ENCODE results near the gene TBX15. TPM values are rescaled to one million over a fixed set of nuclear protein-coding genes. Genes with fewer than 3 reads are reported as not detected.

Gene TBX15
- total and polyA plus RNA-seq, 4 experiments from 2014 or later, result 0.05 TPM; not detected in 3

- Histone ChIP-seq H3K27me3 (ENCODE audit: insufficient read depth, low read length) (no peaks in the 10 kb centered on the region), H3K4me3 (ENCODE audit: low read length in 2 of 2) (no peak overlapping the region), H3K36me3 (ENCODE audit: insufficient read depth, low read length) (no peaks in the 10 kb centered on the region), H3K27ac (ENCODE audit: low read depth, low read length) (no peak overlapping the region), H3K4me1 (ENCODE audit: insufficient read depth, low read length) (no peaks in the 10 kb centered on the region), H3K9me3 (ENCODE audit: control insufficient read depth in 1 of 2, low read length in 2 of 2) (no peaks in the 10 kb centered on the region)
- Mint-ChIP-seq H3K9me3 (peaks cover 0 to 10% (median under 1%) of the 10 kb centered on the region in 8 donors), H3K27ac (no peak overlapping the region), H3K4me1 (no peaks in the 10 kb centered on the region), H3K4me3 (no peak overlapping the region), H3K27me3 (peaks cover 0 to 1% of the 10 kb centered on the region in 2 donors), H3K36me3 (no peaks in the 10 kb centered on the region)
- ChIA-PET CTCF (ENCODE audit: partially characterized antibody) (no interaction called here), POLR2A (ENCODE audit: partially characterized antibody) (no interaction called here)
- no peak for DNase-seq
- intact Hi-C loops (cut with micrococcal nuclease), result no loop called here
Observed at GRCh38 chr1:118945489-118945888, 42.7 kb downstream of the TBX15 start.

DNA sequence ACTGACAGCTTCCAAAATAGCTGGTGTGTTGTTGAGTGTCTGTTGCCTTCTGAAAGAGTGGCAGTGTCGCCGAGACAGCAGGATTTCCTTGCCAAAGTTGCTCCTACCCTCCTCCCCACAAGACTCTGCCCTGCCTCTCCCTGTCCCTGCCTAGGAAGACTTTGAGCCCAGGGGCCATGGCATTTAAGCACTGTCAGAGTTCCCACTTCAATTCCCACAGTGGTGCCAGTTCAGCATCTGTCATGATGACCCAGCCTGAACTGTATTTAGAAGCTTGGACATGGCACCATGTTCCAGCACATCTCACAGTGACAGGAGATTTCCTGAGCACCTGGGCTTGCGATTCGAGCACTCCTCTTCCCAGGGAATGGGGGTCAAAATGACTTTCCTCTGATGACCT lies 43.6 kb downstream of the TBX15 start:
- Mint-ChIP-seq H3K36me3 (no peaks in the 10 kb centered on the region), H3K4me1 (no peaks in the 10 kb centered on the region), H3K9me3 (peaks cover 0 to 10% (median under 1%) of the 10 kb centered on the region in 8 donors), H3K27ac (no peak overlapping the region), H3K27me3 (peaks cover 0 to 1% of the 10 kb centered on the region in 2 donors), H3K4me3 (no peak overlapping the region)
- H3K4me1 ChIP-seq (ENCODE audit: insufficient read depth, low read length), result no peaks in the 10 kb centered on the region
- intact Hi-C loops (cut with micrococcal nuclease), result no loop called here
- H3K27me3 ChIP-seq (ENCODE audit: insufficient read depth, low read length), result no peaks in the 10 kb centered on the region
- no peak overlapping the region for H3K27ac ChIP-seq (ENCODE audit: low read depth, low read length)
- ChIA-PET POLR2A (ENCODE audit: partially characterized antibody) (no interaction called here), CTCF (ENCODE audit: partially characterized antibody) (no interaction called here)
- H3K9me3 ChIP-seq (ENCODE audit: control insufficient read depth in 1 of 2, low read length in 2 of 2), result no peaks in the 10 kb centered on the region
- no peak for DNase-seq
- no peaks in the 10 kb centered on the region for H3K36me3 ChIP-seq (ENCODE audit: insufficient read depth, low read length)
- no peak overlapping the region for H3K4me3 ChIP-seq (ENCODE audit: low read length in 2 of 2)

DNA sequence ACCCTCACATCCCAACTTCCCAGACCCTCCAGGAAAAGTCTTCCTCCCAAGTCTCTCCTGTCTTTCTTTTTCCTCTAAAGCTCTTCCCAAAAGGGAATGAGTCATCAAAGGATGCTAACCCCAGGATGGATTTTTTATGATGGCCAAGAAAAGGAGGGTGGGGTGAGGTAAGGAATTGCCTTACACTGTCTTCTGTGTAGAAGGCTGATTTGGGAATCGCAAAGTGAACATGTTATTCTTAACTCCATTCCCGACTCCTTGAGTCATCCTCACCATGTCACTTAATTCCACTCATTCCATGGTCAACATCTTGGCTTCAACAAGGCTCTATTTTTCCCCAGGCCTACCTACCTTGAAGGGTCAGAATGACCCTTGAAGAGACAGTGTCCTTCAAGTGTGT lies 44.0 kb downstream of the TBX15 start:
- Mint-ChIP-seq H3K4me3 (no peak overlapping the region), H3K36me3 (no peaks in the 10 kb centered on the region), H3K9me3 (peaks cover 0 to 10% (median under 1%) of the 10 kb centered on the region in 8 donors), H3K4me1 (no peaks in the 10 kb centered on the region), H3K27ac (no peak overlapping the region), H3K27me3 (peaks cover 0 to 1% of the 10 kb centered on the region in 2 donors)
- DNase-seq, result no peak
- H3K9me3 ChIP-seq (ENCODE audit: control insufficient read depth in 1 of 2, low read length in 2 of 2), result no peaks in the 10 kb centered on the region
- H3K4me3 ChIP-seq (ENCODE audit: low read length in 2 of 2), result no peak overlapping the region
- H3K4me1 ChIP-seq (ENCODE audit: insufficient read depth, low read length), result no peaks in the 10 kb centered on the region
- no peaks in the 10 kb centered on the region for H3K36me3 ChIP-seq (ENCODE audit: insufficient read depth, low read length)
- ChIA-PET CTCF (ENCODE audit: partially characterized antibody) (no interaction called here), POLR2A (ENCODE audit: partially characterized antibody) (no interaction called here)
- no peak overlapping the region for H3K27ac ChIP-seq (ENCODE audit: low read depth, low read length)
- H3K27me3 ChIP-seq (ENCODE audit: insufficient read depth, low read length), result no peaks in the 10 kb centered on the region
- intact Hi-C loops (cut with micrococcal nuclease), result no loop called here

DNA sequence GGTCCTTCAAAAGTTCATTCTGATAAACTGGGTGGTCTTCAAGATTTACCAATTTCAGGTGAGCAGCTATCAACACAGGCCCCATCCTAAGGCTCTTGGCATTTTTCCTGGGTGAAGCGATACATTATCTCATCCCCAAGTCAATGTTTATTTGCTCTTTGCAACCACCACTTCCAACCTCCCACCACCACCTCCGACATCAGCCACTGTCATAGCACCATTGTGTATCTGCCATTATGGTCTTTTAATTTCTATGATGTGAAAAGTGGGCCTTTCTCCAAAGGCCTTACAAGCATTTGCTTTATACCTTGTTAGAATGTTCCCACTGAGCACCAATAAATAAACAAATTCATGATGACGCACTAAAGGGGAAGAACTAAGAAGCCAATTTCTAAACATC lies 47.2 kb downstream of the TBX15 start:
- Histone ChIP-seq H3K27me3 (ENCODE audit: insufficient read depth, low read length) (no peaks in the 10 kb centered on the region), H3K9me3 (ENCODE audit: control insufficient read depth in 1 of 2, low read length in 2 of 2) (no peaks in the 10 kb centered on the region), H3K4me1 (ENCODE audit: insufficient read depth, low read length) (no peaks in the 10 kb centered on the region), H3K36me3 (ENCODE audit: insufficient read depth, low read length) (no peaks in the 10 kb centered on the region), H3K27ac (ENCODE audit: low read depth, low read length) (no peak overlapping the region), H3K4me3 (ENCODE audit: low read length in 2 of 2) (no peak overlapping the region)
- no peak overlapping the region for H3K4me3 Mint-ChIP-seq
- intact Hi-C loops (cut with micrococcal nuclease), result no loop called here
- H3K36me3 Mint-ChIP-seq, result no peaks in the 10 kb centered on the region
- CTCF ChIA-PET (ENCODE audit: partially characterized antibody), result no interaction called here
- H3K9me3 Mint-ChIP-seq, result peaks cover 0 to 13% (median 0%) of the 10 kb centered on the region in 8 donors
- no peaks in the 10 kb centered on the region for H3K4me1 Mint-ChIP-seq
- DNase-seq, result no peak
- H3K27ac Mint-ChIP-seq, result no peak overlapping the region
- H3K27me3 Mint-ChIP-seq, result no peaks in the 10 kb centered on the region
- POLR2A ChIA-PET (ENCODE audit: partially characterized antibody), result no interaction called here

DNA sequence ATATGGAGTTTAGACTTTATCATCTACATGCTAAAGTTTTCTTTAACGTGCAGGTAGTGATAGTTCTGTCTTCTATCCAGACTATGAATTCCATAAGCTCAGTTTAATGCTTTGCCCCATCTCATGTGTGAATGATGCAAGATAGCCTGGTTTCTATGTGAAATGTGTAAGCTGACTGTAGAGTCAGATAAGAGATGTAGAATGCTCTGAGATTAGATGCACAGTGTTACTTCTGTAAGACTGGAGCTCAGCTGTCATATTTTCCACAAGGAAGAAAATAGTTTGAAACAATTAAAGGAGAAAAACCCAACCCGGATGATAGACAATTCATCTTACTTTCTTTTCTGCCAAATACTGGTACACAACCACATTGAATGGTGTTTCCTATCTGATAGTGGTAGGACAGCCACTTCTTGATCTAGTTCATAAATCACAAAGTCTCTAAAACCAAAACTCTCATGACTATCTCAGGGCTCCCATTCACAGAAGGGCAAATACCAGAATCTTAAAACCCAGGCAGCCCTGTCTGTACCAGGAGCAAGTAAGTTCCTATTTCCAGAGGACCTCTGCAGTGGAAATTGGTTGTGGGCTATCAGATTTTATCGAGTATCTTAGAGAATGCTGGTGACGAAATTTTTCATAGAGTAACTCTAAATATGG lies 50.6 kb downstream of the TBX15 start:
- no peak overlapping the region for H3K27ac ChIP-seq (ENCODE audit: low read depth, low read length)
- no peaks in the 10 kb centered on the region for H3K36me3 ChIP-seq (ENCODE audit: insufficient read depth, low read length)
- H3K4me1 Mint-ChIP-seq, result no peaks in the 10 kb centered on the region
- no peak overlapping the region for H3K4me3 ChIP-seq (ENCODE audit: low read length in 2 of 2)
- ChIA-PET POLR2A (ENCODE audit: partially characterized antibody) (no interaction called here), CTCF (ENCODE audit: partially characterized antibody) (no interaction called here)
- intact Hi-C loops (cut with micrococcal nuclease), result no loop called here
- peaks cover 0 to 6% (median 0%) of the 10 kb centered on the region in 8 donors for H3K9me3 Mint-ChIP-seq
- no peaks in the 10 kb centered on the region for H3K27me3 ChIP-seq (ENCODE audit: insufficient read depth, low read length)
- H3K4me3 Mint-ChIP-seq, result no peak overlapping the region
- H3K36me3 Mint-ChIP-seq, result no peaks in the 10 kb centered on the region
- no peaks in the 10 kb centered on the region for H3K4me1 ChIP-seq (ENCODE audit: insufficient read depth, low read length)
- no peaks in the 10 kb centered on the region for H3K9me3 ChIP-seq (ENCODE audit: control insufficient read depth in 1 of 2, low read length in 2 of 2)
- H3K27ac Mint-ChIP-seq, result no peak overlapping the region
- peaks cover 0 to 2% of the 10 kb centered on the region in 2 donors for H3K27me3 Mint-ChIP-seq
- no peak for DNase-seq

DNA sequence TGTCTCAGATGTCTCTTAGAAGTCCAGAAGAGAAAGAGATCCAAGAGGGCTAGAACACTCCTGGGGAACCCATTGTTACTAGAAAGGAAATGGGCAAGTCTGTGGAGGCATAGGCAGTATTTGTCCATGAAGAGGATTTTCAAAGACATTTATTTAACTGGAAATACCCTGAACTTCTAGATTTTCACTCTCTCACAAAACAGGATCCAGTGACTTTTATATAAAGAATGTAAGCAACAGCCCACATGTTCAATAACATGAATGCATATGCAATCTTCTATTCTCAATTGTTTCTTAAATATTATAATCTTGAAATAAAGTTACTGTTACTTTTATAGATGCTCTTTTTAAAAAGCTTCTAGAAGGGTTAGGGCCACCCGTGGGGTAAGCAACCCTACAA lies 53.4 kb downstream of the TBX15 start:
- H3K27ac Mint-ChIP-seq, result no peak overlapping the region

GRCh38 chr1:118933051-118933781 lies 54.9 kb downstream of the TBX15 start:
- H3K4me1 Mint-ChIP-seq, result no peaks in the 10 kb centered on the region
- peaks cover 0 to 12% (median 4%) of the 10 kb centered on the region in 8 donors for H3K9me3 Mint-ChIP-seq
- H3K4me1 ChIP-seq (ENCODE audit: insufficient read depth, low read length), result no peaks in the 10 kb centered on the region
- no peaks in the 10 kb centered on the region for H3K27me3 ChIP-seq (ENCODE audit: insufficient read depth, low read length)
- intact Hi-C loops (cut with micrococcal nuclease), result no loop called here
- no peak for DNase-seq
- no peaks in the 10 kb centered on the region for H3K36me3 ChIP-seq (ENCODE audit: insufficient read depth, low read length)
- no peaks in the 10 kb centered on the region for H3K36me3 Mint-ChIP-seq
- no peak overlapping the region for H3K4me3 ChIP-seq (ENCODE audit: low read length in 2 of 2)
- no peak overlapping the region for H3K4me3 Mint-ChIP-seq
- H3K27ac ChIP-seq (ENCODE audit: low read depth, low read length), result no peak overlapping the region
- H3K27ac Mint-ChIP-seq, result no peak overlapping the region
- CTCF ChIA-PET (ENCODE audit: partially characterized antibody), result no interaction called here
- POLR2A ChIA-PET (ENCODE audit: partially characterized antibody), result no interaction called here
- peaks cover 0 to 2% of the 10 kb centered on the region in 2 donors for H3K27me3 Mint-ChIP-seq
- no peaks in the 10 kb centered on the region for H3K9me3 ChIP-seq (ENCODE audit: control insufficient read depth in 1 of 2, low read length in 2 of 2)

More for the DNA sequence above, 53.4 kb downstream of the TBX15 start:
- ChIA-PET CTCF (ENCODE audit: partially characterized antibody) (no interaction called here), POLR2A (ENCODE audit: partially characterized antibody) (no interaction called here)
- no peak overlapping the region for H3K4me3 ChIP-seq (ENCODE audit: low read length in 2 of 2)
- no peaks in the 10 kb centered on the region for H3K9me3 ChIP-seq (ENCODE audit: control insufficient read depth in 1 of 2, low read length in 2 of 2)
- H3K27ac ChIP-seq (ENCODE audit: low read depth, low read length), result no peak overlapping the region
- intact Hi-C loops (cut with micrococcal nuclease), result no loop called here
- Mint-ChIP-seq H3K27me3 (peaks cover 0 to 2% of the 10 kb centered on the region in 2 donors), H3K4me3 (no peak overlapping the region), H3K9me3 (peaks cover 0 to 5% (median 0%) of the 10 kb centered on the region in 8 donors), H3K36me3 (no peaks in the 10 kb centered on the region), H3K4me1 (no peaks in the 10 kb centered on the region)
- H3K27me3 ChIP-seq (ENCODE audit: insufficient read depth, low read length), result no peaks in the 10 kb centered on the region
- DNase-seq, result no peak
- H3K4me1 ChIP-seq (ENCODE audit: insufficient read depth, low read length), result no peaks in the 10 kb centered on the region
- H3K36me3 ChIP-seq (ENCODE audit: insufficient read depth, low read length), result no peaks in the 10 kb centered on the region
